ENCODE measurements around the gene MARVELD1.
"Not testable (repeated sequence)": the region's sequence is repeated elsewhere in the genome, so short reads cannot be mapped to it uniquely, and the experiment has no call there.

Gene MARVELD1

GRCh38 chr10:97698072-97698655 is 15.4 kb upstream of the MARVELD1 start:
- DNase-seq, result not testable (repeated sequence)

- DNase-seq, result peak; percentile 76 to 82
Measured at GRCh38 chr10:97701438-97702069, 12.0 kb upstream of the MARVELD1 start.

- DNase-seq, result no peak
Measured at GRCh38 chr10:97703398-97704067, 10.0 kb upstream of the MARVELD1 start.

GRCh38 chr10:97704341-97704740 is 9.2 kb upstream of the MARVELD1 start:
- no peak for DNase-seq

- no peak for DNase-seq
Measured at GRCh38 chr10:97705006-97705670, 8.4 kb upstream of the MARVELD1 start.

GRCh38 chr10:97707134-97707861 is 6.2 kb upstream of the MARVELD1 start:
- DNase-seq, result no peak

GRCh38 chr10:97708167-97708566 is 5.4 kb upstream of the MARVELD1 start:
- DNase-seq, result no peak

GRCh38 chr10:97708976-97709946 is 4.3 kb upstream of the MARVELD1 start:
- DNase-seq, result peak; percentile 65 to 76

- DNase-seq, result peak; percentile 58 to 60
Measured at GRCh38 chr10:97711640-97712572, 1.6 kb upstream of the MARVELD1 start.

GRCh38 chr10:97713826-97714400 is 383 bp downstream of the MARVELD1 start:
- peak; percentile 68 to 79 for DNase-seq

GRCh38 chr10:97714401-97715258 is 1.1 kb downstream of the MARVELD1 start:
- DNase-seq, result peak; percentile 62 to 75

GRCh38 chr10:97715259-97715874 is 1.8 kb downstream of the MARVELD1 start:
- DNase-seq, result no peak

GRCh38 chr10:97717627-97718026 is 4.1 kb downstream of the MARVELD1 start:
- no peak for DNase-seq

GRCh38 chr10:97718178-97718577 is 4.6 kb downstream of the MARVELD1 start:
- peak; percentile 25 to 54 for DNase-seq

GRCh38 chr10:97718659-97719142 is 5.2 kb downstream of the MARVELD1 start:
- no peak for DNase-seq

- no peak for DNase-seq
Measured at GRCh38 chr10:97719602-97720001, 6.1 kb downstream of the MARVELD1 start.

- DNase-seq, result no peak
Measured at GRCh38 chr10:97721871-97722780, 8.6 kb downstream of the MARVELD1 start.

All from inflammatory macrophage (primary cell).